Ectodermal cell (in vitro differentiated cells): ENCODE results near the gene PRPS2.

Experiments used
- H3K27ac ChIP-seq: 2 replicates; pipeline ENCODE4 v1.7.0; 2013; ENCODE audit warnings: mild to moderate bottlenecking, low read depth, low read length; ENCODE audit not compliant: insufficient read depth, poor library complexity, severe bottlenecking
- H3K27me3 ChIP-seq: 2 replicates; pipeline ENCODE4 v1.7.0; 2013; ENCODE audit warnings: mild to moderate bottlenecking, low read length; ENCODE audit not compliant: insufficient read depth, control insufficient read depth, poor library complexity, severe bottlenecking
- H3K36me3 ChIP-seq: one replicate; pipeline ENCODE4 v1.7.0; 2013; ENCODE audit warnings: low read length; ENCODE audit not compliant: control insufficient read depth, insufficient read depth
- H3K4me1 ChIP-seq: one replicate; pipeline ENCODE4 v1.7.0; 2013; ENCODE audit warnings: low read length; ENCODE audit not compliant: control insufficient read depth, insufficient read depth
- H3K4me3 ChIP-seq: 2 replicates; pipeline ENCODE4 v1.7.0; 2013; ENCODE audit warnings: low read depth, low read length, control low read depth; ENCODE audit not compliant: insufficient read depth
- H3K9me3 ChIP-seq: 2 replicates; pipeline ENCODE4 v1.7.0; 2013; ENCODE audit warnings: mild to moderate bottlenecking, low read length, moderate library complexity; ENCODE audit not compliant: control insufficient read depth
- WGBS, 2 experiments: methylation state at CpG; one replicate each; pipeline ENCODE4 v1.1.7; 2013; ENCODE audit warnings: missing lambda C conversion rate in 2 of 2; 5-methylcytosine and 5-hydroxymethylcytosine counted together

The PRPS2 gene

GRCh38 chrX:12844319-12844718 lies 53.1 kb downstream of the PRPS2 start:
- Histone ChIP-seq H3K4me3 (no peak overlapping the region), H3K9me3 (no peaks in the 10 kb centered on the region), H3K27me3 (no peaks in the 10 kb centered on the region), H3K36me3 (no peaks in the 10 kb centered on the region), H3K27ac (no peak overlapping the region), H3K4me1 (no peaks in the 10 kb centered on the region)
- 85 to 96% methylated on average over 2 to 3 of the region's 3 CpGs for WGBS, 2 experiments

GRCh38 chrX:12865359-12865758 lies 74.1 kb downstream of the PRPS2 start:
- Histone ChIP-seq H3K9me3 (no peaks in the 10 kb centered on the region), H3K4me1 (no peaks in the 10 kb centered on the region), H3K4me3 (no peak overlapping the region), H3K27ac (no peak overlapping the region), H3K36me3 (no peaks in the 10 kb centered on the region), H3K27me3 (no peaks in the 10 kb centered on the region)
- WGBS, 2 experiments = 89 to 92% methylated on average over 6 to 7 of the region's 7 CpGs

- Histone ChIP-seq H3K27me3 (no peaks in the 10 kb centered on the region), H3K27ac (no peak within 1 kb of the TSS), H3K4me3 (no peak within 1 kb of the TSS), H3K36me3 (no peaks in the 10 kb centered on the region), H3K9me3 (no peaks in the 10 kb centered on the region), H3K4me1 (no peaks in the 10 kb centered on the region)
- 91 to 95% methylated on average over 5 to 6 of the region's 7 CpGs for WGBS, 2 experiments
Observed at GRCh38 chrX:12866451-12867377, 75.5 kb downstream of the PRPS2 start, which contains the start of gene TLR7. TSS of gene TLR7 (plus strand) at chrX:12867072. CDS start at chrX:12867579, 507 bp downstream.

GRCh38 chrX:12867685-12868084 lies 76.5 kb downstream of the PRPS2 start:
- Histone ChIP-seq H3K4me3 (no peak overlapping the region), H3K9me3 (no peaks in the 10 kb centered on the region), H3K27ac (no peak overlapping the region), H3K4me1 (no peaks in the 10 kb centered on the region), H3K36me3 (no peaks in the 10 kb centered on the region), H3K27me3 (no peaks in the 10 kb centered on the region)
- 95 to 98% methylated on average over 3 to 4 of the region's 4 CpGs for WGBS, 2 experiments

- 96 to 100% methylated on average over 2 of the region's 4 CpGs for WGBS, 2 experiments
- Histone ChIP-seq H3K9me3 (no peaks in the 10 kb centered on the region), H3K4me1 (no peaks in the 10 kb centered on the region), H3K27ac (no peak overlapping the region), H3K4me3 (no peak overlapping the region), H3K27me3 (no peaks in the 10 kb centered on the region), H3K36me3 (no peaks in the 10 kb centered on the region)
Observed at GRCh38 chrX:12868747-12869146, 77.5 kb downstream of the PRPS2 start.

GRCh38 chrX:12871257-12871656 lies 80.0 kb downstream of the PRPS2 start:
- H3K9me3 ChIP-seq = no peaks in the 10 kb centered on the region
- 65 to 68% methylated on average over 6 of the region's 6 CpGs for WGBS, 2 experiments
- no peak overlapping the region for H3K4me3 ChIP-seq
- H3K36me3 ChIP-seq = no peaks in the 10 kb centered on the region
- no peaks in the 10 kb centered on the region for H3K4me1 ChIP-seq
- H3K27ac ChIP-seq = no peak overlapping the region
- no peaks in the 10 kb centered on the region for H3K27me3 ChIP-seq

GRCh38 chrX:12872741-12873140 lies 81.5 kb downstream of the PRPS2 start:
- Histone ChIP-seq H3K27ac (no peak overlapping the region), H3K36me3 (no peaks in the 10 kb centered on the region), H3K4me3 (no peak overlapping the region), H3K27me3 (no peaks in the 10 kb centered on the region), H3K4me1 (no peaks in the 10 kb centered on the region), H3K9me3 (no peaks in the 10 kb centered on the region)
- 91 to 92% methylated on average over 4 of the region's 4 CpGs for WGBS, 2 experiments
